Head of caudate nucleus (tissue), 42 donors: ENCODE measurements around the gene PRRG2.
A peak's percentile ranks its signal among the peaks of the same experiment; 100 is the strongest.

Source experiments
- DNase-seq, 42 donors: peaks; one replicate each; pipeline versions ENCODE4 v3.0.0 to v3.0.0-alpha.2; 2020 to 2021; ENCODE audit warnings: mixed read lengths in 7 of 42
- intact Hi-C: fragments of 100-400 bp; cut with DNase I; formaldehyde crosslinking; loops from one replicate; pipeline ENCODE4 v1.15.0; 2022

Gene PRRG2

GRCh38 chr19:49580264-49581006 is 681 bp upstream of the PRRG2 start, which contains the start of gene NOSIP:
Gene NOSIP, minus strand, starts transcription at chr19:49580556. Its CDS starts 19,865 bp downstream, at chr19:49560691.
- DNase-seq: peak; percentile 89 to 99 (median 96)
- intact Hi-C loops: no loop called here

GRCh38 chr19:49583239-49583638 is 2.1 kb downstream of the PRRG2 start:
- intact Hi-C loops: no loop called here
- no peak for DNase-seq

GRCh38 chr19:49585023-49585422 is 3.9 kb downstream of the PRRG2 start:
- intact Hi-C loops: no loop called here

DNA sequence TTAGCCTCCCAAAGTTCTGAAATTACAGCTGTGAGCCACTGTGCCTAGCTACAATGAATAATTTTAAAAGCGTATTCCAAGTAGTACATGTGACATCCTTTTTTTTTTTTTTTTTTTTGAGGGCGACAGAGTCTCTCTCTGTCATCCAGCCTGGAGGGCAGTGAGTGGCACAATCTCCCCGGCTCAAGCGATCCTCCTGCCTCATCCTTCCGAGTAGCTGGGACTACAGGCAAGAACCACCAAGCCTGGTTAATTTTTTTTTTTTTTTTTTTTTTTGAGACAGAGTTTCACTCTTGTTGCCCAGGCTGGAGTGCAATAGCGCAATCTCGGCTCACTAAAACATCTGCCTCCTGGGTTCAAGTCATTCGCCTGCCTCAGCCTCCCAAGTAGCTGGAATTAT is 6.1 kb downstream of the PRRG2 start:
- intact Hi-C loops: no loop called here
- DNase-seq: no peak

More at GRCh38 chr19:49585023-49585422, 3.9 kb downstream of the PRRG2 start:
- DNase-seq: peak in 10 of 42 donors; percentile 8 to 52 (median 29)

- no peak for DNase-seq
- intact Hi-C loops: no loop called here
These were observed 7.4 kb downstream of the PRRG2 start for GRCh38 chr19:49588365-49589122.

DNA sequence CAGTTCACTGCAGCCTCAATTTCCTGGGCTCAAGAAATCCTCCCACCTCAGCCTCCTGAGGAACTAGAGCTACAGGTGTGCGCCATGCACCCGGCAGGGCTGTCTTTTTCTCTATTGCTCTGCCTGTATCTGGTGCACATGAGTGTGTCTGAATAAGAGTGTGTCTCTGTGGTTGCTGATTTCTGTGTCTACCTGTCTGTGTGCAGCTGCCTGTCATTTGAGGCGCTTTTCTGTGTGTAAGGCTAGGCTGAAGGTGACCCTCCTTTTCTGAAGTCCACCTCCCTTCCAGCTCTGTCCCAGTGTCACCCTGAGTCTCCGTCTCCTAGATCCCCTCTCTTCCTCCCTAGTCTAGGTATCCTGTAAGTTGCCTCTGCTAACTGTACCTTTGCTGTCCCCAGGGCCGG is 8.4 kb downstream of the PRRG2 start:
- no peak for DNase-seq
- intact Hi-C loops: no loop called here

- intact Hi-C loops: loop anchor here (5.0 to 10.0 kb wide), 2 partner anchors 47 to 74 kb away; partner anchors contain the start of genes BCL2L12 and IRF3
- DNase-seq: peak; percentile 77 to 98 (median 92)
These were observed 9.2 kb downstream of the PRRG2 start for GRCh38 chr19:49590071-49590970.

DNA sequence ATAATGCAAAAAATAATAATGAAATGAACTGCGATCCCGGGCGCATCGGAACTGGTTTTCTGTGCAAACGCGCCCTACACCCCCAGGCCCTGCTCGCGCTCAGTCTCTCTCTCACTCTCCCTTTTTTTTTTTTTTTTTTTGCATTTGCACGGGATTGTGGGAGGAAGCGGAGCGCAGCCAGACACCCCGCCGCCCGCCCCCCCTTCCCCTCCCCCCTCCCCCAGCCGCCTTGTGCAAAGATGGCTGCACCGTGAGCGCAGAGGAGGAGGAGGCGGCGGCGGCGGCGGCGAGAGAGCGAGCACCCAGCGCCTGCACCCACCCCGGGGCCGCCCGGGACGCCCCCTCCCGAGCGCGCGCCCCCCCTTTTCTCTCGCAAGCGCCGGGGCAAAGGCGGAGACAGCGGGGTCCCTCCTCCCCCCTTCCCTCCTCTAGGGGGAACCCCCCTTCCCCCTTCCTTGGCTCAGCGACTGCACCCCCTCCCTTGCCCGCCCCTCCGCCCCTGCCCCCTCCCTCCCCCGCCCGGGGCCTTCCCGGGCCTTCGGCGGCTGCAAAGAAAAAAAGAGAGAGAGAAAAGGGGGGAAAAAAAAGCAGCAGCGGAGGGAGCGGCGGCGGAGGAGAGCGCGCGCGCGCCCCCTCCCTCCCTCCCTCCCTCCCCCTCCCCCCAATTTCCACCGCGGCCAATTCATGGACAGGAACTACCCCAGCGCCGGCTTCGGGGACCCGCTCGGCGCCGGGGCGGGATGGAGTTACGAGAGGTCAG is 10.0 kb downstream of the PRRG2 start, which contains the start of gene PRR12:
Gene PRR12 (plus strand): TSS at position 212 of the 760 bp plus-strand sequence. CDS start 473 bp downstream, at position 685.
- peak in 41 of 42 donors; percentile 43 to 87 (median 71) for DNase-seq
- intact Hi-C loops: loop anchor here (5.0 to 10.0 kb wide), 2 partner anchors 46 to 74 kb away; partner anchors contain the start of genes BCL2L12 and IRF3

GRCh38 chr19:49591731-49592485 is 10.8 kb downstream of the PRRG2 start:
- intact Hi-C loops: loop anchor here (5.0 to 10.0 kb wide), 2 partner anchors 45 to 73 kb away; partner anchors contain the start of genes BCL2L12 and IRF3
- peak in 40 of 42 donors; percentile 17 to 69 (median 48) for DNase-seq

- peak in 8 of 42 donors; percentile 14 to 45 (median 20) for DNase-seq
These were observed 11.5 kb downstream of the PRRG2 start for GRCh38 chr19:49592486-49593232.

GRCh38 chr19:49593233-49594113 is 12.4 kb downstream of the PRRG2 start:
- intact Hi-C loops: loop anchor here (5.0 to 10.0 kb wide), 2 partner anchors 44 to 71 kb away; partner anchors contain the start of genes BCL2L12 and IRF3
- peak; percentile 93 to 98 (median 96) for DNase-seq

More at GRCh38 chr19:49592486-49593232, 11.5 kb downstream of the PRRG2 start:
- intact Hi-C loops: loop anchor here (5.0 to 10.0 kb wide), 2 partner anchors 45 to 72 kb away; partner anchors contain the start of genes BCL2L12 and IRF3

- no peak for DNase-seq
- intact Hi-C loops: loop anchor here (5.0 to 10.0 kb wide), 2 partner anchors 43 to 70 kb away; partner anchors contain the start of genes BCL2L12 and IRF3
These were observed 13.3 kb downstream of the PRRG2 start for GRCh38 chr19:49594157-49594992.

DNA sequence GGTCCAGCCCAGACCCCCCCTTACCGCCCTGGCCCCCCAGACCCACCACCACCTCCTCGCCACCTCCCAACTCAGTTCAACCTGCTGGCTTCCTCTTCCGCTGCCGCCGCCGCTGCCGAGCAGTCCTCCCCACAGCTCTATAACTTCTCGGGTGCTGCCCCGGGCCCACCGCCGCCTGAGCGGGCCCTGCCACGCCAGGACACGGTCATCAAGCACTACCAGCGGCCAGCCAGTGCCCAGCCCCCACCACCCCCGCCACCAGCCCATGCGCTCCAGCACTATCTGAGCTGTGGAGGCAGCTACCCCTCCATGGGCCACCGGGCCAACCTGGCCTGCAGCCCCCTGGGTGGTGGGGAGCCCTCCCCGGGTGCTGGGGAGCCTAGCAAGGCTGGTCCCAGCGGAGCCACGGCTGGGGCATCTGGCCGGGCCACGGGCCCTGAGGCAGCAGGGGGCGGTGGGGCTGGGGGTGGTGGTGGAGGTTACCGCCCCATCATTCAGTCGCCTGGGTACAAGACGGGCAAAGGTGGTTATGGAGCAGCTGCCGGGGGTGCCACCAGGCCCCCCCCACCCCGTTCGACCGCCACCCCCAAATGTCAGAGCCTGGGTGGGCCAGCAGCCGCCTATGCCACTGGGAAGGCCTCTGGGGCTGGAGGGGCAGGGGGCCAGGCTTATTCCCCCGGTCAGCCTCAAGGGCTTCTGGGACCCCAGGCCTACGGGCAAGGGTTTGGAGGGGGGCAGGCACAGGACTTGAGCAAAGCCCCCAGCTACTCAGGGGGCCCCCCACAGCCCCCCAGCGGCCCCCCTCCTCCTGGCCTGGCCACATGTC is 14.1 kb downstream of the PRRG2 start:
- intact Hi-C loops: loop anchor here (5.0 to 10.0 kb wide), 2 partner anchors 42 to 70 kb away; partner anchors contain the start of genes BCL2L12 and IRF3
- no peak for DNase-seq
